BLaER1 treated with 17β-estradiol and CSF1 and Interleukin-3, amounts not matched to agents 10 nM and 100 nM (cell line): Measurements from ENCODE around the gene TCP10L.
"Not testable (repeated sequence)": the region's sequence is repeated elsewhere in the genome, so short reads cannot be mapped to it uniquely, and the experiment has no call there.

Source experiments
- H3K27ac ChIP-seq, 11 experiments: shearing (Covaris generic); formaldehyde crosslinking; 2 replicates each; pipeline ENCODE4 v1.8.1; 2022
- H3K27me3 ChIP-seq, 11 experiments: shearing (Covaris generic); formaldehyde crosslinking; 2 replicates each; pipeline ENCODE4 v1.8.1; 2022
- H3K36me3 ChIP-seq, 11 experiments: shearing (Covaris generic); formaldehyde crosslinking; 2 replicates each; pipeline ENCODE4 v1.8.1; 2022
- H3K4me1 ChIP-seq, 10 experiments: shearing (Covaris generic); formaldehyde crosslinking; 2 replicates each; pipeline ENCODE4 v1.8.1; 2022
- H3K4me2 ChIP-seq, 11 experiments: shearing (Covaris generic); formaldehyde crosslinking; 2 replicates each; pipeline ENCODE4 v1.8.1; 2022
- H3K4me3 ChIP-seq, 10 experiments: shearing (Covaris generic); formaldehyde crosslinking; 2 replicates each; pipeline ENCODE4 v1.8.1; 2022
- H3K9ac ChIP-seq, 11 experiments: shearing (Covaris generic); formaldehyde crosslinking; 2 replicates each; pipeline ENCODE4 v1.8.1; 2022
- H3K9me3 ChIP-seq, 11 experiments: shearing (Covaris generic); formaldehyde crosslinking; replicated peaks in 1 of 11; 2 replicates each; pipeline ENCODE4 v1.8.1; 2022
- H4K20me1 ChIP-seq, 11 experiments: shearing (Covaris generic); formaldehyde crosslinking; 2 replicates each; pipeline ENCODE4 v1.8.1; 2022
- Cebpa-rat ChIP-seq, 11 experiments: shearing (Covaris generic); IDR thresholded peaks; 2 replicates each; pipeline ENCODE4 v1.8.1; 2022

TCP10L gene

GRCh38 chr21:32538147-32538792 is 47.1 kb downstream of the TCP10L start:
- Histone ChIP-seq H3K27me3 (no peaks in the 10 kb centered on the region), H3K4me3 (no peak overlapping the region), H3K9me3 (no peaks in the 10 kb centered on the region), H3K4me1 (0 out of 20 replicates have a peak, but pooled peaks cover 0 to 3% (median 0%) of the 10 kb centered on the region in 10 experiments), H4K20me1 (no peaks in the 10 kb centered on the region), H3K36me3 (no peaks in the 10 kb centered on the region), H3K9ac (no peak overlapping the region), H3K4me2 (no peak overlapping the region), H3K27ac (no peak overlapping the region)
- TF ChIP-seq Cebpa-rat (IDR thresholded peaks at IDR 0.05): no peak

GRCh38 chr21:32537569-32537881 is 47.8 kb downstream of the TCP10L start:
- Histone ChIP-seq H3K9ac (no peak overlapping the region), H3K4me3 (no peak overlapping the region), H3K4me2 (no peak overlapping the region), H3K27ac (no peak overlapping the region), H4K20me1 (no peaks in the 10 kb centered on the region), H3K4me1 (0 out of 20 replicates have a peak, but pooled peaks cover 0 to 3% (median 0%) of the 10 kb centered on the region in 10 experiments), H3K27me3 (no peaks in the 10 kb centered on the region), H3K9me3 (no peaks in the 10 kb centered on the region), H3K36me3 (no peaks in the 10 kb centered on the region)
- TF ChIP-seq Cebpa-rat (IDR thresholded peaks at IDR 0.05): no peak

DNA sequence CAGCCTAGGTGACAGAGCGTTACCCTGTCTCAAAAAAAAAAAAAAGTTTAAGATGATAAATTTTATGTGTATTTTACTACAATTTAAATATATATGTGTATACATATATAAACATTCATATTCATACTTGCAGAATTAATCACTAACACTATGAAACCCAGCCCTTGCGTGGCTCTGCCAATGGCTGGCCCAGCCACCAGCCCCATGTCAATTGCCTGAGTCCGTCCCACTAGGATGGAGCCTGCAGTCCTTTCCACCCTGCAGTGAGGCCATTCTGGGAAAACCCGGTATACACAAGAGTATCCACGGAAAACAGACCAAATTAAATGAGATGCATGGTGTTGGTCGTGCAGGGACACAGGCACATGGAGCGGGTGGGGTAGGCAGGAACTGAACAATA is 49.7 kb downstream of the TCP10L start:
- H4K20me1 ChIP-seq: no peaks in the 10 kb centered on the region
- H3K36me3 ChIP-seq: no peaks in the 10 kb centered on the region
- H3K27me3 ChIP-seq: no peaks in the 10 kb centered on the region
- H3K9me3 ChIP-seq: peaks cover 1 to 7% (median 6%) of the 10 kb centered on the region in 11 experiments; a peak in 14 of 22 replicates
- H3K4me2 ChIP-seq: no peak overlapping the region
- H3K4me3 ChIP-seq: no peak overlapping the region
- no peak overlapping the region for H3K9ac ChIP-seq
- H3K4me1 ChIP-seq: 0 out of 20 replicates have a peak, but pooled peaks cover 0 to 3% (median 0%) of the 10 kb centered on the region in 10 experiments
- TF ChIP-seq Cebpa-rat (IDR thresholded peaks at IDR 0.05): no peak
- H3K27ac ChIP-seq: no peak overlapping the region

- Histone ChIP-seq H3K9me3 (peaks cover 6 to 17% (median 11%) of the 10 kb centered on the region in 11 experiments; a peak in 16 of 22 replicates), H3K9ac (no peak overlapping the region), H4K20me1 (no peaks in the 10 kb centered on the region), H3K4me2 (no peak overlapping the region), H3K4me1 (0 out of 20 replicates have a peak, but pooled peaks cover 0 to 3% (median 0%) of the 10 kb centered on the region in 10 experiments), H3K36me3 (no peaks in the 10 kb centered on the region), H3K27ac (no peak overlapping the region), H3K4me3 (no peak overlapping the region), H3K27me3 (no peaks in the 10 kb centered on the region)
- TF ChIP-seq Cebpa-rat (IDR thresholded peaks at IDR 0.05): no peak
Measured at GRCh38 chr21:32534113-32534512, 51.2 kb downstream of the TCP10L start.

DNA sequence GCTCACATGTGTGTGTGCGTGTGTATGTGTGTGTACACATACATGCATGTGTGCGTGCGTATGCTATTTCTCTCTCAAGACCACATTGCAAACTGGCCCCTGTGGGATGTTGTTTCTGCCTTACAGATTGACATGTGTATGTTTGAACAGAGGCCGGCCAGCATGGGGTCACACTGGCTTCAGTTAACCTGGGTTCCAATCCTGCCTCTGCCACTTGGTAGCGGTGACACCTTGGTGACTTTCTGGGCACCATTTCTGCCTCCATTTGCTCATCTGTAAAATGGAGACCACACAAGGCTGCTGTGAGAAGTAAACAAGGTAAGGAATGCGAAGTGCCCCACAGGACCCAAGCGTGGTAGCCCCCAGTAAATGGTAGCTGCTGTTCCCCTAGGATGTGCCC is 51.7 kb downstream of the TCP10L start:
- H3K27ac ChIP-seq: no peak overlapping the region
- H3K4me1 ChIP-seq: 0 out of 20 replicates have a peak, but pooled peaks cover 0 to 3% (median 0%) of the 10 kb centered on the region in 10 experiments
- no peaks in the 10 kb centered on the region for H3K36me3 ChIP-seq
- H3K9me3 ChIP-seq: peaks cover 6 to 17% (median 11%) of the 10 kb centered on the region in 11 experiments; a peak in 16 of 22 replicates
- TF ChIP-seq Cebpa-rat (IDR thresholded peaks at IDR 0.05): no peak
- no peak overlapping the region for H3K4me2 ChIP-seq
- H3K4me3 ChIP-seq: no peak overlapping the region
- H3K9ac ChIP-seq: no peak overlapping the region
- H4K20me1 ChIP-seq: no peaks in the 10 kb centered on the region
- no peaks in the 10 kb centered on the region for H3K27me3 ChIP-seq

- H3K36me3 ChIP-seq: no peaks in the 10 kb centered on the region
- no peak overlapping the region for H3K27ac ChIP-seq
- H3K9ac ChIP-seq: no peak overlapping the region
- no peaks in the 10 kb centered on the region for H4K20me1 ChIP-seq
- no peak for TF ChIP-seq Cebpa-rat (IDR thresholded peaks at IDR 0.05)
- no peak overlapping the region for H3K4me3 ChIP-seq
- H3K27me3 ChIP-seq: no peaks in the 10 kb centered on the region
- H3K4me2 ChIP-seq: no peak overlapping the region
- peaks cover 6 to 17% (median 11%) of the 10 kb centered on the region in 11 experiments; a peak in 16 of 22 replicates for H3K9me3 ChIP-seq
- H3K4me1 ChIP-seq: 0 out of 20 replicates have a peak, but pooled peaks cover 0 to 3% (median 0%) of the 10 kb centered on the region in 10 experiments
Measured at GRCh38 chr21:32533053-32533452, 52.3 kb downstream of the TCP10L start.

DNA sequence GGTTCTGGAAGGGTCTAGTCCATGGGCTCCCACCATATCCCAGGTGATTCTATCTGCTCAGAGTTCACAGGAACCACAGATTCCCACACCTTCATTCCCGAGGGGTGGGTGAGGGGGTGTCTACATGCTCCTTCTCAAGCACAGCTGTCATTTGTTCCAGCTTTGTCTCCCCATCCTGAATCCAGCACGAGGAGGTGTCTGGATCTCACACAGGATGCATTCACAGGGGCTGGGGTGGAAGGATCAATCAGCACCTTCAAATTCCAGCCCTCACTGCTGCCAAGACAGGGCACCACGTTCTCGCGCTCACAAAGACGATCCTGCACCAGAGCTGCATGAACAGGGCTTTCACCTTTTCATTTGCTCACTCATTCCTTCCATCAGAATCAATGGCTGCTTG is 52.7 kb downstream of the TCP10L start:
- H3K4me3 ChIP-seq: no peak overlapping the region
- 0 out of 20 replicates have a peak, but pooled peaks cover 0 to 3% (median 0%) of the 10 kb centered on the region in 10 experiments for H3K4me1 ChIP-seq
- no peaks in the 10 kb centered on the region for H3K27me3 ChIP-seq
- H4K20me1 ChIP-seq: no peaks in the 10 kb centered on the region
- no peak overlapping the region for H3K9ac ChIP-seq
- H3K4me2 ChIP-seq: no peak overlapping the region
- H3K36me3 ChIP-seq: no peaks in the 10 kb centered on the region
- no peak overlapping the region for H3K27ac ChIP-seq
- H3K9me3 ChIP-seq: peaks cover 6 to 18% (median 12%) of the 10 kb centered on the region in 11 experiments; a peak in 18 of 22 replicates
- TF ChIP-seq Cebpa-rat (IDR thresholded peaks at IDR 0.05): no peak

GRCh38 chr21:32531561-32531960 is 53.8 kb downstream of the TCP10L start:
- peaks cover 6 to 28% (median 17%) of the 10 kb centered on the region in 11 experiments; a peak in 18 of 22 replicates for H3K9me3 ChIP-seq
- not testable (repeated sequence) for H4K20me1 ChIP-seq, H3K27ac ChIP-seq, H3K9ac ChIP-seq, H3K36me3 ChIP-seq, H3K4me2 ChIP-seq, H3K4me3 ChIP-seq, H3K27me3 ChIP-seq, H3K4me1 ChIP-seq

DNA sequence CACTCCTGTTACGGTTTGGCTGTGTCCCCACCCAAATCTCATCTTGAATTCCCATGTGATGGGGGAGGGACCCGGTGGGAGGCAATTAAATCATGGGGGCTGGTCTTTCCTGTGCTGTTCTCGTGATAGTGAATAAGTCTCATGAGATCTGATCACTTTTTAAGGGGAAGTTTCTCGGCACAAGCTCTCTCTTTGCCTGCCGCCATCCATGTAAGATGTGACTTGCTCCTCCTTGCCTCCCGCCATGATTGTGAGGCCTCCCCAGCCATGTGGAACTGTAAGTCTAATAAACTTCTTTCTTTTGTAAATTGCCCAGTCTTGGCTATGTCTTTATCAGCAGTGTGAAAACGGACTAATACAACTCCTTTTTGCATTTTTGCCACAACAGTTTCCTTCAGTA is 54.5 kb downstream of the TCP10L start:
- not testable (repeated sequence) for H3K27ac ChIP-seq, H3K27me3 ChIP-seq, H3K36me3 ChIP-seq, H3K4me1 ChIP-seq, H3K4me2 ChIP-seq, H4K20me1 ChIP-seq, H3K4me3 ChIP-seq, H3K9ac ChIP-seq
- peaks cover 6 to 31% (median 17%) of the 10 kb centered on the region in 11 experiments; a peak in 18 of 22 replicates for H3K9me3 ChIP-seq

- no peak for TF ChIP-seq Cebpa-rat (IDR thresholded peaks at IDR 0.05)
- Histone ChIP-seq H3K4me1 (0 out of 20 replicates have a peak, but pooled peaks cover 0 to 5% (median 0%) of the 10 kb centered on the region in 10 experiments), H3K36me3 (no peaks in the 10 kb centered on the region), H3K9ac (no peak overlapping the region), H3K4me3 (no peak overlapping the region), H3K27me3 (no peaks in the 10 kb centered on the region), H3K9me3 (peaks cover 6 to 31% (median 17%) of the 10 kb centered on the region in 11 experiments; a peak in 18 of 22 replicates), H4K20me1 (no peaks in the 10 kb centered on the region), H3K27ac (no peak overlapping the region), H3K4me2 (no peak overlapping the region)
Measured at GRCh38 chr21:32529679-32530078, 55.6 kb downstream of the TCP10L start.
